Placental pericyte (primary cell): ENCODE results near the gene DHODH. TPM values are rescaled to one million over a fixed set of nuclear protein-coding genes. Genes with fewer than 3 reads are reported as not detected.

Experiments
- small RNA-seq: library from RNA; depleted of rRNA; stranded (forward); fragments of <200 nt; gene quantifications from one replicate; pipeline ENCODE3, GENCODE V24; 2012; ENCODE audit warnings: low replicate concordance
- total RNA-seq: library from RNA; depleted of rRNA; stranded (reverse); fragments of >200 nt; gene quantifications from 2 replicates; pipeline ENCODE4 v1.2.3, GENCODE V29; 2012

Gene DHODH
- total RNA-seq = 3.3 and 4.7 TPM in 2 replicates

DNA sequence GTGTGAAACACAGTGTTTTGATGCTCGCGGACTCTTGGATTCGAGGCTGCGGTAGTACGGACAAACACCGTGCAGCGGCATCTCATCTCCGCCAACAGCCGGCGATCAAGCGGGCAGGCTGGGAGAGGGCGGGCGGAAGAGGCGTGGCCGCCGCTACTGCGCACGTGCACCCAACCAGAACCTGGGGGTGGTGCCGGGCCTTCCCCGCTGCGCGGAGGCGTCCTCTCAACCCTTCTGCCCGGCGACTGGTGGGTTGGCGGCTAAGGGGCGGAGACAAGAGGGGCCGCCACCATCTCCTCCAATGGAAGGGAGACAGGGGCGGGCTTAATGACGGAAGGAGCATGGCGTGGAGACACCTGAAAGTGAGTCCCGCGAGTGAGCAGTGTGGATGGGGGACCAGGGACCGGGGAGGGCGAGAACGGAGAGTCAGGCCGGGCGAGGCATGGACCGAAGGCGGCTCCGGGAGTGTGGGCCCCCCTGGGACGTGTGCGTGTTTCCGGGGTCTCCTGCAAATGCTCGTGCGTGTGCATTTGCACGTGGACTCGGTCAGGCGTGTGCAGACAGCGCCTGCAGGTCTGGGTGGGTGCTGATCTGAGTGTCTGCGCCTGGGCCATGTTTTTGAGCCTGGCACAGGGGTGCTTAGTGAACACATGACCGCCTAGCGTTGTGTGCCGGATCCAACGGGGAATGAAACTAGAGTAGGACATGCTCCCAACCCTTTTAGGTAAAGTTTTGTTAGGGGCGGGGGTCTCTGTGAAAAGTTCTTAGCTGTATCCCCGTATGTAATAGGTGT lies at the start of gene DHODH:
Gene DHODH (plus strand): TSS at position 321 of the 793 bp plus-strand sequence. CDS start 21 bp downstream, at position 342.

DNA sequence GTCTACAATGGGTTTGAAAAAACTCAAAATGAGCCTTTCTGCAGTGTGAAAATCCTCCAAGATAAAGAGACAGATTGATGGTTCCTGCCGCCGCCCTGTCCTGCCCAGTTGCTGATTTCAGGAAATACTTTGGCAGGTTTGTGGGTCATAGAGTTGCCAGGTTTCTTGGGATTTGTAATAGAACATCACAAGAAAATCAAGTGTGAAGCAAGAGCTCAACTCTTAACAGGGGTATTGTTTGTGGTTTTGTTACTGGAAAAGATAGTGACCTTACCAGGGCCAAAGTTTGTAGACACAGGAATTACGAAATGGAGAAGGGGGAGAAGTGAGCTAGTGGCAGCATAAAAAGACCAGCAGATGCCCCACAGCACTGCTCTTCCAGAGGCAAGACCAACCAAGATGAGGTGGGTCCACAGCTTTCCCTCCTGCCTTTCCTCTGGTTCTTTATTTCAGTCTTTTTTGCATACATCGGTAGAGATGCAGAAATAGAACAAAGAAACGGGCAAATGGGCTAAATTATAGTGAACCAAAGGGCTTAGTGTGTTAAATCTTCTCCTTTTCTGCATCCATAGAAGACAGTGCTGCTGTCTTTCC lies 45.8 kb downstream of the DHODH start, which contains the start of gene HP:
Gene HP (plus strand): TSS at position 252 of the 594 bp plus-strand sequence. CDS start 148 bp downstream, at position 400.

Small RNAs within 50 kb of the gene (small RNA-seq; reads per million reads assigned to genes)
- not detected for gene RPL39P31

Other genes with a start within 250 kb of the DHODH start
- gene AP1G1, start 199.9 kb upstream of the DHODH start, total RNA-seq = 86.9 and 104 TPM in 2 replicates
- 15.8 and 16.6 TPM in 2 replicates for gene ATXN1L, start 162.8 kb upstream of the DHODH start, total RNA-seq
- gene ZNF821, start 124.6 kb upstream of the DHODH start, total RNA-seq = 3.6 and 4.4 TPM in 2 replicates
- 206 and 230 TPM in 2 replicates for gene IST1, start 113.2 kb upstream of the DHODH start, total RNA-seq
- gene PKD1L3, start 8.3 kb upstream of the DHODH start, total RNA-seq = under 0.01 TPM in 1 of 2 replicates, not detected in the other
- gene HP, start 45.8 kb downstream of the DHODH start, total RNA-seq = not detected in 2 replicates
- gene HPR, start 54.5 kb downstream of the DHODH start, total RNA-seq = not detected in 2 replicates
- 5.7 and 8.8 TPM in 2 replicates for gene TXNL4B, start 84.9 kb downstream of the DHODH start, total RNA-seq
- gene DHX38, start 85.1 kb downstream of the DHODH start, total RNA-seq = 60.6 and 75.1 TPM in 2 replicates
- gene PMFBP1, start 163.4 kb downstream of the DHODH start, total RNA-seq = 0.29 TPM in 1 of 2 replicates, not detected in the other